B cell (primary cell): ENCODE results near the gene SLC19A2. TPM values are rescaled to one million over a fixed set of nuclear protein-coding genes. Genes with fewer than 3 reads are reported as not detected.

Experiments
- ATAC-seq: fragments of 200-7000 bp; cut with Tn5 transposase; one replicate; pipeline ENCODE4 v1.10.0; 2021; ENCODE audit warnings: low read depth, mild to moderate bottlenecking, moderate number of reproducible peaks, moderate library complexity
- CTCF ChIA-PET: fragments of 350-600 bp; sonication (Branson Sonifier 250); formaldehyde crosslinking; loops from one replicate; lab custom pipeline; 2021; ENCODE audit warnings: antibody characterized with exemption, inconsistent platforms; lab: Charles Lee
- POLR2A ChIA-PET: fragments of 350-600 bp; sonication (Branson Sonifier 250); formaldehyde crosslinking; loops from one replicate; lab custom pipeline; 2021; ENCODE audit warnings: antibody characterized with exemption; lab: Charles Lee
- DNase-seq: peaks from one replicate; pipeline ENCODE4 v3.0.0; 2013
- H2AFZ ChIP-seq: 2 replicates; pipeline ENCODE4 v1.6.1; 2012; ENCODE audit warnings: mild to moderate bottlenecking, low read depth, low read length; ENCODE audit not compliant: insufficient read depth, poor library complexity, severe bottlenecking
- H3K27ac ChIP-seq, 2 donors: 1 replicate in 1 of 2; 2 replicates in 1 of 2; pipeline ENCODE4 v1.5.1; 2012 to 2013; ENCODE audit warnings: low read length in 2 of 2, mild to moderate bottlenecking in 2 of 2, moderate library complexity in 1 of 2
- H3K27me3 ChIP-seq, 4 experiments: fragments of 200-600 bp in 1 of 4; sonication (generic) in 1 of 4; replicated peaks in 1 of 4; 1 replicate in 2 of 4; 2 replicates in 2 of 4; pipeline versions ENCODE4 v1.6.1 to v1.7.0; 2013 to 2016; ENCODE audit warnings: low read length in 3 of 4, mild to moderate bottlenecking in 2 of 4, mixed read lengths in 1 of 4, moderate library complexity in 1 of 4; ENCODE audit not compliant: insufficient read depth in 4 of 4, control insufficient read depth in 3 of 4; ENCODE audit errors: control extremely low read depth in 1 of 4
- H3K36me3 ChIP-seq, 2 experiments: replicated peaks in 1 of 2; 1 replicate in 1 of 2; 2 replicates in 1 of 2; pipeline versions ENCODE4 v1.6.1 to v1.7.1; 2013; ENCODE audit warnings: low read length in 1 of 2; ENCODE audit not compliant: insufficient read depth in 2 of 2, control insufficient read depth in 1 of 2; ENCODE audit errors: control extremely low read depth in 1 of 2, extremely low read depth in 1 of 2
- H3K4me1 ChIP-seq, 2 donors: fragments of 200-600 bp in 1 of 2; sonication (generic) in 1 of 2; 1 replicate in 1 of 2; 2 replicates in 1 of 2; pipeline versions ENCODE4 v1.5.1 to v1.6.1; 2013 to 2017; ENCODE audit warnings: low read length in 2 of 2; ENCODE audit not compliant: control insufficient read depth in 2 of 2, insufficient read depth in 2 of 2
- H3K4me2 ChIP-seq: replicated peaks from 2 replicates; pipeline ENCODE3; 2012; ENCODE audit warnings: mild to moderate bottlenecking, low read depth, low read length; ENCODE audit not compliant: poor library complexity, severe bottlenecking
- H3K4me3 ChIP-seq, 5 experiments: fragments of 200-600 bp in 1 of 5; sonication (generic) in 1 of 5; 1 replicate in 3 of 5; 2 replicates in 2 of 5; pipeline versions ENCODE4 v1.5.1 to v1.7.0; 2011 to 2016; ENCODE audit warnings: low read length in 4 of 5, mild to moderate bottlenecking in 4 of 5, low read depth in 2 of 5, control low read depth in 1 of 5, moderate library complexity in 1 of 5; ENCODE audit not compliant: insufficient read depth in 1 of 5; ENCODE audit errors: control extremely low read depth in 1 of 5, extremely low read depth in 1 of 5
- H3K79me2 ChIP-seq: fragments of 200-600 bp; sonication (generic); one replicate; pipeline ENCODE4 v1.6.0; 2016; ENCODE audit warnings: low read length; ENCODE audit not compliant: control insufficient read depth, insufficient read depth
- H3K9ac ChIP-seq: fragments of 200-600 bp; sonication (generic); 2 replicates; pipeline ENCODE4 v1.6.1; 2017; ENCODE audit warnings: mild to moderate bottlenecking, low read length, moderate library complexity
- H3K9me3 ChIP-seq, 3 donors: one replicate each; pipeline versions ENCODE4 v1.6.1 to v1.7.1; 2013; ENCODE audit warnings: low read length in 2 of 3; ENCODE audit not compliant: control insufficient read depth in 2 of 3, insufficient read depth in 1 of 3; ENCODE audit errors: control extremely low read depth in 1 of 3
- H4K20me1 ChIP-seq: 2 replicates; pipeline ENCODE4 v1.6.0; 2012; ENCODE audit warnings: mild to moderate bottlenecking, low read length; ENCODE audit not compliant: insufficient read depth, control insufficient read depth, poor library complexity, severe bottlenecking
- H3K27ac Mint-ChIP-seq: one replicate; pipeline ENCODE4 v1.8.0; 2021; ENCODE audit warnings: mixed read lengths
- H3K27me3 Mint-ChIP-seq: one replicate; pipeline ENCODE4 v1.8.0; 2021; ENCODE audit warnings: mixed read lengths
- H3K4me1 Mint-ChIP-seq: one replicate; pipeline ENCODE4 v1.8.0; 2021; ENCODE audit warnings: mixed read lengths
- H3K4me3 Mint-ChIP-seq: one replicate; pipeline ENCODE4 v1.8.0; 2021; ENCODE audit warnings: mixed read lengths
- H3K9me3 Mint-ChIP-seq: one replicate; pipeline ENCODE4 v1.8.0; 2022; ENCODE audit warnings: mixed read lengths; ENCODE audit not compliant: insufficient read depth
- EZH2 ChIP-seq: IDR thresholded peaks from 2 replicates; pipeline ENCODE4 v1.6.1; 2012; ENCODE audit warnings: borderline replicate concordance, low read depth, mild to moderate bottlenecking, moderate library complexity, low read length; ENCODE audit not compliant: insufficient read depth, poor library complexity, severe bottlenecking
- WGBS: methylation state at CpG from one replicate; pipeline ENCODE4 v1.1.5; 2013; ENCODE audit warnings: missing lambda C conversion rate; ENCODE audit not compliant: insufficient coverage; 5-methylcytosine and 5-hydroxymethylcytosine counted together
- intact Hi-C: fragments of 100-400 bp; cut with micrococcal nuclease; formaldehyde crosslinking; loops from one replicate; pipeline ENCODE4 v1.10.0; 2022
- polyA plus RNA-seq: library from polyadenylated mRNA; depleted of rRNA; stranded (reverse); fragments of >200 nt; gene quantifications from 2 replicates; pipeline ENCODE4 v1.2.3, GENCODE V29; 2012
- total RNA-seq, 2 donors: library from RNA; stranded (reverse); fragments of 120-200 nt in 1 of 2; gene quantifications; 1 replicate in 1 of 2; 2 replicates in 1 of 2; pipeline versions ENCODE4 v1.2.3 to v1.2.4, GENCODE V29; 2013 to 2022
- TF ChIP-seq, protein P1 (sequence below): fragments of 200-600 bp; IDR thresholded peaks from one replicate; pipeline ENCODE4 v1.8.0; 2022; ENCODE audit warnings: antibody characterized with exemption, mild to moderate bottlenecking

SLC19A2 gene
- total and polyA plus RNA-seq, 2 donors (not counting 1 experiment from before 2014, with no cell fraction given) = 1.5 to 3.9 TPM

DNA sequence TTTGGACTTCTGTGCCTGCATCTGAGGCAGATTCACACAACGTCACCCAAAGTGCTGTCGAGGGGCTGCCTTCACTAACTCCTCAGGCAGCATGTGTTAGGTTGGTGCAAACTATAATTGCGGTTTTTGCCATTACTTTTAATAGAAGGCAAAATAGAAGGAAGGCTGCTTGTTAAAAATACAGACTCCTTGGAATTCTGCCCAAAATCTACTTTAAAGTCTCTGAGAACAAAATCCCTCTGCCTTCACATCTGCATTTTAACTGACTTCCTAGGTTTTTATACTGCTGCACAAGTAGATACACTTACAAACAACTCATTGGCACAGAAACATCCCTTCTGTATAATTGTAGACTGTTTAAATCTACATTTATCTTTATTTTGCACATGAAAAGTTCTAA lies 41.3 kb upstream of the SLC19A2 start:
- no peak for ATAC-seq
- no peaks in the 10 kb centered on the region for H3K36me3 ChIP-seq
- WGBS = no CpG with 5 or more reads among the region's 3 CpGs
- H3K4me3 Mint-ChIP-seq = no peak overlapping the region
- no peak for DNase-seq
- peaks cover 11% of the 10 kb centered on the region for H3K27me3 Mint-ChIP-seq
- H3K4me1 ChIP-seq = no peaks in the 10 kb centered on the region
- TF ChIP-seq, protein P1, sequence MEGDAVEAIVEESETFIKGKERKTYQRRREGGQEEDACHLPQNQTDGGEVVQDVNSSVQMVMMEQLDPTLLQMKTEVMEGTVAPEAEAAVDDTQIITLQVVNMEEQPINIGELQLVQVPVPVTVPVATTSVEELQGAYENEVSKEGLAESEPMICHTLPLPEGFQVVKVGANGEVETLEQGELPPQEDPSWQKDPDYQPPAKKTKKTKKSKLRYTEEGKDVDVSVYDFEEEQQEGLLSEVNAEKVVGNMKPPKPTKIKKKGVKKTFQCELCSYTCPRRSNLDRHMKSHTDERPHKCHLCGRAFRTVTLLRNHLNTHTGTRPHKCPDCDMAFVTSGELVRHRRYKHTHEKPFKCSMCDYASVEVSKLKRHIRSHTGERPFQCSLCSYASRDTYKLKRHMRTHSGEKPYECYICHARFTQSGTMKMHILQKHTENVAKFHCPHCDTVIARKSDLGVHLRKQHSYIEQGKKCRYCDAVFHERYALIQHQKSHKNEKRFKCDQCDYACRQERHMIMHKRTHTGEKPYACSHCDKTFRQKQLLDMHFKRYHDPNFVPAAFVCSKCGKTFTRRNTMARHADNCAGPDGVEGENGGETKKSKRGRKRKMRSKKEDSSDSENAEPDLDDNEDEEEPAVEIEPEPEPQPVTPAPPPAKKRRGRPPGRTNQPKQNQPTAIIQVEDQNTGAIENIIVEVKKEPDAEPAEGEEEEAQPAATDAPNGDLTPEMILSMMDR = no peak
- TF ChIP-seq EZH2 = no peak
- no peaks in the 10 kb centered on the region for H3K9me3 Mint-ChIP-seq
- no peaks in the 10 kb centered on the region for H4K20me1 ChIP-seq
- H3K4me3 ChIP-seq = no peak overlapping the region
- H2AFZ ChIP-seq = no peak overlapping the region
- intact Hi-C loops = no loop called here
- no peaks in the 10 kb centered on the region for H3K79me2 ChIP-seq
- H3K27me3 ChIP-seq = peaks cover 0 to 4% (median 0%) of the 10 kb centered on the region in 4 experiments
- peaks cover 4% of the 10 kb centered on the region for H3K4me1 Mint-ChIP-seq
- CTCF ChIA-PET = no interaction called here
- H3K27ac Mint-ChIP-seq = no peak overlapping the region
- POLR2A ChIA-PET = no interaction called here
- H3K9me3 ChIP-seq = no peaks in the 10 kb centered on the region
- H3K27ac ChIP-seq = no peak overlapping the region
- H3K9ac ChIP-seq = no peak overlapping the region
- H3K4me2 ChIP-seq = no peak overlapping the region

DNA sequence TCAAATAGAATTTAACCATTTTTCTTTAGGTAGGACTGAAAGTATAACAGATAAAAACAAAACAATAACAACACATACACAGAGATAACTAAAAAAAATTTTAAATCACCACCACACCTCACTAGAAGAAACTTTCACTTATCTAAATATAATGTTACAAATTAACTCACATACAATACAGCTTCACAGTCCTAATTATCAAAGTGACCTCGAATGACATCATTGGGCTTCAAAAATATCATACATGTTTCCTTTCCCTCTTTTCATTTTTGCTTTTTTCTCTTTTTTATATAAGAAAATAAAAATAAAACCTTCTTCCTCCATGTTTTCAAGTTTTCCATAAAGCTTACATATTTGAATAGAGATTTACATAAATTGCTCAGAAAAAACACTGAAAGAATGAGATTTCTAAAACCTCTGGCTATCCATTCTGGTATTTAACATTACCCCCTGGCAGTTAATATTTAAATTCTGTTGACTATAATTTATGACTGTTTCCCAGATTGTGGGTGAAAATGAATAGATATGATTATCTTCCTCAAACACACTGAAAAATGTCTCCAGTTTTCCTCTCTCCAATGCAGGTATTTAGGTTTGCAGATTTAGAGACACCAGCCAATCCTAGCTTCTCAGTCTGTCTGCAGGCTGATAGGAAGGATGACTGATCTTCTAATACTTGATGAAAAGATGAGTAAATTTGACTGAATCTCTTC lies 40.5 kb upstream of the SLC19A2 start:
- ChIA-PET POLR2A (no interaction called here), CTCF (no interaction called here)
- no peaks in the 10 kb centered on the region for H3K4me1 ChIP-seq
- H3K27ac ChIP-seq = no peak overlapping the region
- Mint-ChIP-seq H3K27ac (no peak overlapping the region), H3K4me1 (peaks cover 4% of the 10 kb centered on the region), H3K4me3 (no peak overlapping the region), H3K9me3 (no peaks in the 10 kb centered on the region), H3K27me3 (peaks cover 6% of the 10 kb centered on the region)
- H2AFZ ChIP-seq = no peak overlapping the region
- H3K9ac ChIP-seq = no peak overlapping the region
- ATAC-seq = no peak
- H3K9me3 ChIP-seq = no peaks in the 10 kb centered on the region
- WGBS = no CpG with 5 or more reads among the region's 1 CpG
- intact Hi-C loops = no loop called here
- H3K4me2 ChIP-seq = no peak overlapping the region
- H3K4me3 ChIP-seq = no peak overlapping the region
- peaks cover 0 to 4% (median 0%) of the 10 kb centered on the region in 4 experiments for H3K27me3 ChIP-seq
- no peak for TF ChIP-seq EZH2
- TF ChIP-seq, protein P1 = no peak
- H4K20me1 ChIP-seq = no peaks in the 10 kb centered on the region
- no peaks in the 10 kb centered on the region for H3K79me2 ChIP-seq
- H3K36me3 ChIP-seq = no peaks in the 10 kb centered on the region
- no peak for DNase-seq
